Dedifferentiated amniotic fluid mesenchymal stem cell (primary cell): ENCODE measurements around the gene GRIA1.
A peak's percentile ranks its signal among the peaks of the same experiment; 100 is the strongest.

Experiments
- DNase-seq: peaks from one replicate; pipeline ENCODE4 v3.0.0-alpha.2; 2016; ENCODE audit errors: extremely low spot score

GRIA1 gene

DNA sequence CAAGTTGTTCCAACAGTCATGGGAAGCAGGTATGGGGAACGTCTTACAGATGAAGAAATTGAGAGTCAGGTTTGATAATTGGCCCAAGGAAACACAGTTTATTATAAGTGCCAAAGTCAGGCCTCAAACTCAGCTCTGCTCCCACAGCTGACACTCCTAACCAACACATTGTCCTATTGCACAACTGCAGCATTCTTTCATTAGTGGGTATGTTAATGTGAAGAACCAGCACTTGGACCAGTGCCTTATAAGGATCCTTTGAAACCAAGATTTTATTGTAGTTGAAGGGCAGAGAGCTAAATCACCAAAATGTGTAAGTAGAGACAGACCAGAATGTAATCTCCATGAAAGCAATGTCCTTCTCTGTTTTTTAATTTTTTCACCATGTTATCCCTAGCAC is 56.1 kb downstream of the GRIA1 start:
- no peak for DNase-seq

DNA sequence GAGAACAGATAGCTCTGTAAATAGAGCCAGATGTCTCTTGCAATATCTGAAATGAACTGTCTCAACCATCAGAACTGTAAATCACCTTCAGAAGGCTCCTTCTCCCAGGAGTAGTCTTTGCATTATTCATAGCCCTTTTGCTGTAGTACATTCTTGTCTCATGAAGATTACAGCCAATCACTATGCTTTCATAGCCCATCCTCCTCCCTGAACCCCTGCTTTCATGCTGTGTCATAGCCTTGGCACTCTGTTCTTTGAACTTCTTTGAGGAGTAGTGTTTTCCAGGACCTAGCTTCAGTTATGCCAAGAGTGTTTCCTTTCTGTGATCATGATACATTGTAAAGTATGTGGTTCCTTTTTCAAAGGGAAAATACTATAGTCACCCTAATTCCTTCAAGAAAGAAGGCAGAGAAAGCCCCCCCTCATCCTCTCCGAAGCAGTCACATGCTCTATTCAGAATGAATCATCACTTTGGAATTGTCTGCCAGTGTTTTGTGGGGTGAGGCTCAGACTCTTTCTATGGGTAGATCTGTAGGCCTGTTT is 61.1 kb downstream of the GRIA1 start:
- DNase-seq = peak; percentile 84

DNA sequence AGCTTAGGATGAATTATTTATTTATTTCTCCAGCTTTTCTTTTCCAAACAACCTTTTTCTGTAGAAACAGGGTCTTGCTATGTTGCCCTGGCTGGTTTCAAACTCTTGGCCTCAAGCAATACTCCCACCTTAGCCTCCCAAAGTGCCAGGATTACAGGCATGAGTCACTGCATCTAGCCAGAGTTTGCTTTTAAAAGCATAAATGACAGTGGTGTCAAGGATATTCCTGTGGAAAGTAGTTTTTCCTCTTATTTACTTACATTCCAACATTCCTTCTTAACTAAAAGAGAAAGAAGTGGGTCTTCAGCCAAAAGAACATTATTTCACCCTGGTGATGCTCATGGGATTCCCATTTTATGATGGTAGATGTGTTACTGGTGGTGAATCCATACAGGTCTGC is 62.4 kb downstream of the GRIA1 start:
- DNase-seq = no peak

DNA sequence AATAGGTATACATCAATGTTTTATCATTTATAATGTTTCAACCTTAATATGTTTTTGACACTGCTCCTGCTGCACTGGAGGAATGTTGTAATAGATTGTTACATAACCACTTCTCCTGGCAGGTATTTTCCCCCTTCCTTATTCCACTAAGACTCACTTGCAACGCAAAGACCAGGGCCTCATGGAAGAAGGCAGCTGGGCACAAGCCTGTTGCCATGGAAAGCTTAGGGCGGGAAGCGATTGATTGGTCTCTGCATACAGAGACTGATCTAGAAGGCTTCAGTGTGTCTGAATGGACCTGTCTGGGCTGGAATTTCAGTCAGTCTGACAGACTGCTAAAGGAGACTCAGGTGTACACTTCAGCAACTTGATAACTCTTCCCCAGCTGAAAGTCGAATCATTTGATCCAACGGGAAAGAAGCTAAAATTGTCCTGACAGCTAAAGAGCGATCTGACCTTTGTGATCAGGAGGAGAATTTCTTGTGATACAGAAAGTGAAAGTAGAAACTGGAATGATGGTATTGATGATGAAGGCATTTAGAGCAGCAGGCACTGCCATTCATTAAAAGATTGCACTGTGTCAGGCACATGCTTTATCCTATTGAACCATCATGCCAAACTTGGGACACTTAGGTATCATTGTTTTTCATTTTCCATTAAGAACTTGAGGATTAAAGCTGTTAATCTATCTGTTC is 65.1 kb downstream of the GRIA1 start:
- DNase-seq = no peak

DNA sequence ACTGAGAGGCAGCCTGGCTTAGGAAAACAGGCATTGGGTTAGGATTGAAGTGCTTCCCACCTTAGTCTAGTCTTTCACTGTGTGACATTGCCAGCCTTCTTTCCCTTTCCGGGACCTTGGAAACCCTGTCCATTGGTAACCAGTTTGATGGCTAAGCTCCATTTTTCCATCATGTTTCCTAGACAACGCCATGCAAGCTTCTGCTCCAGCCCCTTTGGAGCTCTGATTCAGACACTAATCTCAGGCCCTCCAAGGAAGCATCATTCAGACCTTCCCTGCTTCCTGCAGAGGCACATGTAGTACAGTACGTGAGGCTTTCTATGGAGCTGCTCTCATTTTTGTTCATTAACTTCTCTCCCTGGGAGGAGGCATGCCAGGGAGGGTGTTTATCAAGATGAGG is 68.5 kb downstream of the GRIA1 start:
- no peak for DNase-seq

GRCh38 chr5:153559926-153560325 is 69.5 kb downstream of the GRIA1 start:
- no peak for DNase-seq

DNA sequence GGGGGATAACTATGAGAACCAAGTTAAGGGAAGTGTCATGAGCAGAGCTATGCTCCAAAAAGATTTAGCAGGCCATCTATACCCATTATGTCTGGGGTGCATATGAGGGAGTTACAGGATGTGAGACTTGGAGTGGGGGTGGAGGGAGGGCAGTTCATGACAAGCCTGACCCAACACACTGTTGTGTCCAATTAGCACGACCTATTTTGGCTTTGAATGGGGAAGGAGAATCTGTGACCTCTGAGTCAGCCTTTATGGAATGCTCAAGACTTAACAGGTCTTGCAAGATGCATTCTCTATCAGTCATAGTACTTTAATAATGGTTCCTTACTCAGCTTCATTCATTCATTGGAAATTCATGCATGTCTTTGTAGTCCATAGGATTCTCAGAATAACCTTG is 71.7 kb downstream of the GRIA1 start:
- DNase-seq = no peak

- no peak for DNase-seq
Measured at GRCh38 chr5:153565822-153566221, 75.4 kb downstream of the GRIA1 start.

DNA sequence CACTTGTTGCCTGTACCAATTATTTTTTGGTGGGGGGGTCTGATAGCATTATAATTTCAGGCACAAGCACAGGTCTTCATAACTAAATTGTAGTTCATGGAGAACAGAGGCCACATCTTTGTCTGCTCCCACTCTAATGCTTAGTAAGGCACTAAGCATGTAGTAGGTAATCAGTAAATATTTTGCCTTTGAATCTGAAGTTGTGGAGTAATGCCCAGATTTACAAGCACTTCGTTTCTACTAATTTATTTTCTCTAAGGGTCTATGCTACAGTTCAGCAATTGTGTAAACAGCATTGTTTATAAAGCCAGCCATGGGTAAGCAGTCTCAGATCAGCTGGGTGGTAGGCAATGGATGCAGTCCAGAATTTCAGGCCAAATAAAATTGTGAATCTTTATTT is 78.6 kb downstream of the GRIA1 start:
- no peak for DNase-seq

- no peak for DNase-seq
Measured at GRCh38 chr5:153571162-153571561, 80.7 kb downstream of the GRIA1 start.

DNA sequence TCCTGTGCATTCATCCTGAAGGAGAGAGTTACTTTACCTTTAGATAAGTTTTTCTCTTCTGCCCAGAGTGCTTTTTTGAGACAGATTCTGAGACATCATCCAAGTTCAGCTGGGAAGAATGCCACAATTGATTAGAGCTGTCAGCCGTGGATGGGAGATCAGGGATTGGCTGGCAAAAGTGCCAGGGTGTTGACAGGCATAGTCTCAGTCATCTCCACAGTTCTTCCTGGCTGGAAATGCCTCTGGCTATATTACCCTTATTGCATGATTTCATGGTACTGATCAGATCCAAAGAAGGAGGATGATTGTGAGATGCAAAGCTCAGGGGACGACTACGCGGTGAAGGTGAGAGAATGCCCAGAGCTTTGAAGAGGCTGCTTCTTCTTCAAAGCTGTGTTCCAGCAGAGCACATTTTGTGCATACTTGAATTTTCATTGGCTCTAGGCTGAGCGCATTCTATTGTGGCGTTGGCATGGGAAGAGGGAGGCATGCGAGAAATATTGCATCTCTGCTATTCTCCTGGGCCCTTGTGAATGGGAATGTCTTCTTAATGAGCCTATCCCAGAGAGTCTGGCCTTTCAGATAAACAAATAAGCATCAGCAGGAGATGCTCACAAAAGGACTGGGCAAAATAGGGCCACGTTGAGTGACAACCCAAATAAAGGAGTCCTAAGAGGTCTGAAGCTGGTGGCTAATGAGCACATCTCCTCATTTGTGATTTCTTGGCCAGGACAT is 82.1 kb downstream of the GRIA1 start:
- no peak for DNase-seq

GRCh38 chr5:153573326-153574033 is 83.0 kb downstream of the GRIA1 start:
- no peak for DNase-seq

- peak; percentile 35 for DNase-seq
Measured at GRCh38 chr5:153584126-153584959, 93.9 kb downstream of the GRIA1 start.

DNA sequence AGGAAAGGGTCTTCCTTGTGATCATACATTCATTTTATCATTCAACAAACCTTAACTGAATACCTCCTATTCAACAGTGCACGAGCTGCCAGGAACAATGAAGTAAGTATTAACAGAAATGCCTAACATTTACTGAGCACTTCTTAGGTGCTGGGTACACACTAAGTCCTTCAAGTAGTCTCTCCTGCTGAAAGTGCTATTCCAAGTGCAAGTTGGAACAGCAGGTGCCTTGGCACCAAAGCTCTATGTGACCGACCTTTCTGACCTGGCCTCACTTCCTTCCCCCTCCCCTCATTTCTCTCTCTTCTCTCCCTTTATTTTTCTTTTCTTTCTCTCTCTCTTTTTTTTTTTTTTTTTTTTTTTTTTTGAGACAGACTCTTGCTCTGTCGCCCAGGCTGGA is 94.5 kb downstream of the GRIA1 start:
- no peak for DNase-seq

- no peak for DNase-seq
Measured at GRCh38 chr5:153585622-153586277, 95.3 kb downstream of the GRIA1 start.

DNA sequence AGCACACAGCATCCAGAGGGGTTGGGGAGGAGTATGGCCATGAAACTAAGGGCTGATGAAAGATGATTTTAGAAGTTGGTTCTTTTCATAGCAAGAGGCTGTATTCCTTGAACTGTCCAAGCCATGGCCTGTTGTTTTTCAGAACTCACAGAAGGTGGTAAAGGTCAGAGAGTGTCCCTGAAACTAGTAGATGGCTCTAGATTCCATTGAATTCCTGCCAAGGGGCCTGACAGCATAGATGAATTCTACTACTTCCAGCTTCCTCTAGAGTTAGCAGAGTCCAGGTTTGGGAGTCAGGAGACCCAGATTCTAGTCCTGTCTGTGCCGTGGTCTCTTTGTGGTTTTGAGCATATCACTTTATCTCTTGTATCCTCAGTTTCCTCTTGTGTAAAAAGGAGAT is 101.6 kb downstream of the GRIA1 start:
- no peak for DNase-seq

- no peak for DNase-seq
Measured at GRCh38 chr5:153594785-153595184, 104.3 kb downstream of the GRIA1 start.

GRCh38 chr5:153598099-153598498 is 107.6 kb downstream of the GRIA1 start:
- no peak for DNase-seq

DNA sequence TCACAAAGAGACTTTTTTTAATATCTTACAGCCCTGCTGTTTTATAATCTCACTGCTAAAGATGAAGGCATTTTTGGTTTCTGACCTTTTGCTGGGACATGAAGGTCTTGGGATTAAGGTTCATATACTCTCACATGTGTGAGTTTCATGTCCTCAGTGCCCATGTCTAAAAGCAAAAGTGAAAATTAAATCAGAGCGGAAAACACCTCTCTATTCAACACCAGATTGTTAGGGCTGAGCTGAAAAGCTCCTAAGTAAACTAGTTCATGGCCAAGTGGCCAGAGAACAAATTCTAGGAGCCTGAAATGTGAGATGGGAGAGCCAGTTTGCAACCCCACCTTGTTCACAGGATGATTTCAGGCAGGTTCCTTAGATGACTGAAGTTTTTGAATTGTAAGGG is 110.9 kb downstream of the GRIA1 start:
- no peak for DNase-seq

DNA sequence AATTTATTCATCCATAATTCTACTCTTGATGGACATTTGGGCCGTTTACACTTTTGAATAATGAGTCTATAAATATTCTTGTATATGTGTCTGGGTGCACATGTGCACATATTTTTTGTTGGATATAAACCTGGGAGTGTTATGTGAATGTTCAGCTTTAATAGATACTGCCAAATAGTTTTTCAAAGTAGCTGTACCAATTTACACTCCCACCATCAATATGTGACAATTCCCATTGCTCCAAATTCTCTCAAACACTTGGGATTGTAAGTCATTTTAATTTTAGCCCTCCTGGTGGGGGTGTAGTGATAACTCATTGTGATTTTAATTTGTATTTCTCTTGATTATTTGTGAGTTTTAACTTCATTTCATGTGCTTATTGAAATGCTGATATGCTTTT is 114.9 kb downstream of the GRIA1 start:
- no peak for DNase-seq

- no peak for DNase-seq
Measured at GRCh38 chr5:153610009-153610408, 119.5 kb downstream of the GRIA1 start.
